Skeletal muscle cell (primary cell): ENCODE measurements around the gene JAK1.

Source experiments
- DNase-seq: peaks from one replicate; pipeline ENCODE4 v3.0.0-alpha.2; 2010; ENCODE audit warnings: low read depth
- H3K4me3 ChIP-seq: 2 replicates; pipeline ENCODE4 v1.5.1; 2011; ENCODE audit warnings: low read depth, mild to moderate bottlenecking, control low read depth, low read length, moderate library complexity

The JAK1 gene

GRCh38 chr1:64956010-64956640 lies 10.2 kb downstream of the JAK1 start:
- no peak overlapping the region for H3K4me3 ChIP-seq
- no peak for DNase-seq

- no peak for DNase-seq
- H3K4me3 ChIP-seq: no peak overlapping the region
Observed at GRCh38 chr1:64955097-64956009, 11.0 kb downstream of the JAK1 start.

GRCh38 chr1:64953241-64953640 lies 13.1 kb downstream of the JAK1 start:
- H3K4me3 ChIP-seq: no peak overlapping the region
- no peak for DNase-seq

- no peak overlapping the region for H3K4me3 ChIP-seq
- no peak for DNase-seq
Observed at GRCh38 chr1:64950284-64950809, 16.0 kb downstream of the JAK1 start.

- DNase-seq: no peak
- H3K4me3 ChIP-seq: no peak overlapping the region
Observed at GRCh38 chr1:64948905-64949833, 17.2 kb downstream of the JAK1 start.

- no peak for DNase-seq
- no peak overlapping the region for H3K4me3 ChIP-seq
Observed at GRCh38 chr1:64948216-64948615, 18.1 kb downstream of the JAK1 start.

- no peak for DNase-seq
Observed at GRCh38 chr1:64946916-64947315, 19.4 kb downstream of the JAK1 start.

GRCh38 chr1:64944913-64945312 lies 21.4 kb downstream of the JAK1 start:
- H3K4me3 ChIP-seq: no peak overlapping the region

More at GRCh38 chr1:64946916-64947315, 19.4 kb downstream of the JAK1 start:
- H3K4me3 ChIP-seq: no peak overlapping the region

GRCh38 chr1:64942675-64943074 lies 23.7 kb downstream of the JAK1 start:
- DNase-seq: no peak

More at GRCh38 chr1:64944913-64945312, 21.4 kb downstream of the JAK1 start:
- no peak for DNase-seq

GRCh38 chr1:64942118-64942517 lies 24.2 kb downstream of the JAK1 start:
- no peak for DNase-seq
- H3K4me3 ChIP-seq: no peak overlapping the region

More at GRCh38 chr1:64942675-64943074, 23.7 kb downstream of the JAK1 start:
- H3K4me3 ChIP-seq: no peak overlapping the region

- no peak for DNase-seq
- H3K4me3 ChIP-seq: no peak overlapping the region
Observed at GRCh38 chr1:64941461-64942117, 24.8 kb downstream of the JAK1 start.

GRCh38 chr1:64940025-64940424 lies 26.3 kb downstream of the JAK1 start:
- DNase-seq: no peak

GRCh38 chr1:64938991-64939390 lies 27.4 kb downstream of the JAK1 start:
- no peak overlapping the region for H3K4me3 ChIP-seq
- no peak for DNase-seq

More at GRCh38 chr1:64940025-64940424, 26.3 kb downstream of the JAK1 start:
- H3K4me3 ChIP-seq: no peak overlapping the region

GRCh38 chr1:64936956-64937355 lies 29.4 kb downstream of the JAK1 start:
- no peak for DNase-seq
- no peak overlapping the region for H3K4me3 ChIP-seq

- no peak for DNase-seq
- H3K4me3 ChIP-seq: no peak overlapping the region
Observed at GRCh38 chr1:64935551-64936155, 30.7 kb downstream of the JAK1 start.

GRCh38 chr1:64934878-64935275 lies 31.5 kb downstream of the JAK1 start:
- H3K4me3 ChIP-seq: no peak overlapping the region
- DNase-seq: no peak

- H3K4me3 ChIP-seq: peak overlapping the region; percentile 7
- peak; percentile 92 for DNase-seq
Observed at GRCh38 chr1:64934115-64934877, 32.1 kb downstream of the JAK1 start.
